Measurements from ENCODE around the gene STRN.
"Not testable (repeated sequence)": the region's sequence is repeated elsewhere in the genome, so short reads cannot be mapped to it uniquely, and the experiment has no call there.

Gene STRN

DNA sequence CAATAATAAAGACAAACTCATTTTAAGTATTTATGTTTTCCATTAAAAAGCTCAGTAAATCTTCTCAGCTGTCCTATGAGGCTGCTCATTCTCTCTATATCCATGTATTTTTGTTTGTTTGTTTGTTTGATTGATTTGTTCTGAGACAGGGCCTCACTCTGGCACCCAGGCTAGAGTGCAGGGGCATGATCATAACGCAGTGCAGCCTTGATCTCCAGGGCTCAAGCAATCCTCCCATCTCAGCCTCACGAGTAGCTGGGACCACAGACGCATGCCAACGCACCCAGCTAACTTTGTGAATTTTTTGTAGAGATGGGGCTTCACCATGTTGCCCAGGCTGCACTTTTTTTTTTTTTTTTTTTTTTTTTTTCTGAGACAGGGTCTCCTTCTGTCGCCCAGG is 5.6 kb downstream of the STRN start:
- no peak for DNase-seq

DNA sequence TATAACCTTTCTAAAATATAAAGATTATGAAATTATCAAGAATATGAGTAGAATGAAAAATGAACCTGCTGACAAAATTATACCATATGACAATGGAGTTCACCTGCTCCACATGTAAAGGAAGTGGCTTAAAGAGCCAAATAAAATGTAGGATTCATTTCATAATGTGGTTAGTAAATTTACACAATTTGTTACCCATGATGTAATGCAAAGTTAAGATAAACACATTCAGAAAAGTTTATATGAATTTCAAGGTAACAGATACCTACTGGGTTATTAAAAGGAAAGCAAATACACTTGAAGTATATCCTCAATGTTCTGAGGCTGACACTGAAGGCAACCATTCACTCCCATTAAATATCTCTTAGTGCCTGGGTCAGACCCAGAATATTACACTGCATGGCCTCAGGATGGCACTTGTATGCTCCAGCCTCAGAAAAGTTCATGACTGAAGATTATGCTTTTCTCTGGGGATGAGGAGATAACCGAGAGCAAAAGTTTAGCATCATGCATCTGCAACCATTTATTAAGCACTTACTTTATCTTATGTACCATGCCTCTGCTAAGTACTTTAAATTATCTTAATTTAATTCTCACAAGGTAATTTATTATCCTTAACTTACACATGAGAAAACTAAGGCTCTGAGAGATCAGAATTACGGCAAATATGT is 6.2 kb downstream of the STRN start:
- no peak for DNase-seq

DNA sequence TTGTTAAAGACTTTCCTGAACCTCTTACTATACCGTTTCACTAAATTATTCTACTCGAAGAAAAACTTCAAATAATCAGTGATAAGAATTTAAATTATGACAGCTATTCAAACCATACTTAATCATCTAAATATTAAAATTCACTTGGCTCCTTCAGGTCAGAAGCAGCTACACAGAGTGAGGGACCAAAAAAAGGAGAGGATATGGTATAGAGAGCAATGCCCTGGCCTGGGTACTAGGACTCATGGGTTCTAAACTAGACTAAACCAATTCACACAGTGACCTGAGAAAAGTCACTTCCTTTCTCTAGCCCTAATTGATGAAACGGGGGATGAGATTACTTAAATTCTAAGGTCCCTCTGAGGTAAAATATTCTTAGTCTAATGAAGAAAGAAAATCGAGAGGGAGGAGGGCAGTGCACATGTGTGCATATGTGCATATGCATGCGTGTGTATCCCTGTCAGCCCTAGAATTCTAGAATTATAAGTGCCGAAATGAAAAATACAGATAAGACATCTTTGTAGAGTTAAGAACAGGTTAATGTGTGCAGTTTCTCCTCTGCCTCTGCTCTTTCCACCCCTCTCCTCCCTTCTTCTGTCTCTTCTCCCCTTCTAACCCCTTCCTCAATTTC is 11.2 kb downstream of the STRN start:
- DNase-seq: no peak

DNA sequence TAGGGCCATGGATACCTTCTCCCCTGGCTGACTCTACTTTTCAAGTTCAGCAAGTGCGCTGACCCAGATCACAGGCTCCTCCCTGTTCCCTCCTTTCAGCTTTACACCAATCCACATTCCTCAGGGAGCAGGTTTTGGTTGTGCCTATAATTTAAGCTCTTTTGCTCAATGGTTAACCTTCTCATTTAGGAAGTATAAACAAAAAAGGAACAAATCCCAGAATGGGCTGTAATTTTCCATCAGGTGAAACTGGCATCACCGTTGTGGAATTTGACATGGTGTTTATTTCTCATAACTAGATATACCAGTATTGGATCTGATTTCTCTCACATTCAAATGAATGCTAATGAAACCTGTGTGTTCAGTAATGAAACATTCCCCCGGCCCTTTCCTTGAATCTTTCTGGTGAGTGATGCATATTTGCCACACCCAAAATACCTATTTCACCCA is 13.6 kb downstream of the STRN start:
- DNase-seq: no peak

DNA sequence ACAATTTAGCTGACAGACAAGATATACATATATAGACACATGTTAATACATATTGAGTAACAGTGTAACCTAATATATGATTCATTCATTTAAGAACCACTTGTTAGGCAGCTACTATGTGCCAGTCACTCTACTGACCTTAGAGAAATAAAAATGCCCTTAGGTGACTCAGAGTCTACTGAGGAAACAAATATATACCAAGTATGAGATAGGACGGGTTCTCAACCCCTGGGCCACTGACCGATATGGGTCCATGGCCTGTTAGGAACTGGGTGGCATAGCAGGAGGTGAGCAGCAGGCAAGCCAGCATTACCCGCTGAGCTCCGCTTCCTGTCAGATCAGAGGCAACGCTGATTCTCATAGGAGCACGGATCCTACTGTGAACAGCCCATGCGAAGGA is 14.8 kb downstream of the STRN start:
- DNase-seq: no peak

DNA sequence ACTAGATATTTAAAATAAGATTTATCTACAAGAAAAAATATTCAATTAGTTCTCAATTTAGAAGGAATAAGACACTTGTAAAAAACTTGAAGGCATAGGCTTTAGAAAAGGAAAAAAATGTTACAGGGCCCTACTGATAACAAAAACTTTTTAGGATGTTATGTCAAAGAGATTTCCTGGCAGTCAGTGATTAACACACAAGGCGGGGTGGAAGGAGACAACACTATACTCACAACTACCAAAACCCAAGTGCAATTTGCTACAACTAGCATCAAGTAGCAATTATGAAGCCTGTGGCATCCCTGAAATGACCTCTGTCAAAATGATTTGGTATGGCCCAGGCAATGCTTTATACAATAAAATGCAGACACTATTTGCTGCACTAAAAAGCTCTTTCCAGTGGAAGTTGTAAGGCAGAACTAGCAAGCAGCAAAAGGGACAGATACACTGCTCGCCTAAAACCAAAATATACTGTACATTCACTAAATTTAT is 15.3 kb downstream of the STRN start:
- no peak for DNase-seq

DNA sequence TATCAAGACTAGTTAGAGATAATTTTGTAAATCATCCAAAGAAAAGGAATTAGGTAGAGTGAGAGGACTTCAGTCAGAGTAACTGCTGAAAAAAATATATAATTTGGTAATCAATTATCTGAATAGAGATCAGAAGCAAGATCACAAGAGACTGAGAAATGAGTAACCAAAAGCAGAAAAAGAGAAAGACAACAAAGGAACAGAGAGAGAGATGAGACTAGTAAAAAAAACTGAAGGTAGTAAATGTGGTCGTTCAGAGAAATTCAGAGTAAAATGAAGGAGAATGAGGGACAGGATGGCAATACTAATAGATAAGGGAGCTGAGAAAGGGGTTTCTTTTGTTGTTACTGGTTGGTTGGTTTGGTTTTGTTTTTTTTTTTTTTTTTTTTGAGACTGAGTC is 16.5 kb downstream of the STRN start:
- DNase-seq: no peak

DNA sequence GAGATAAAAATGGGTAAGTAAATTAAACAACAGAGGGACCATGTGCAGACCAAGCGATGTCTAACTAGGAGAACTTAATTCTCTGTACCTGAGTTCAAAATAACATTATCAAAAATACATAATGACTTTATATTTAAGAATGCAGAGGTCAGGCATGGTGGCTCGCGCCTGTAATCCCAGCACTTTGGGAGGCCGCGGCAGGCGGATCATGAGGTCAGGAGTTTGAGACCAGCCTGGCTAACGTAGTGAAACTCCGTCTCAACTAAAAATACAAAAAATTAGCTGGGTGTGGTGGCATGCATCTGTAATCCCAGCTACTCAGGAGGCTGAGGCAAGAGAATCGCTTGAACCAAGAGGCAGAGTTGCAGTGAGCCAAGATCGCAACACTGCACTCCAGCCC is 21.1 kb downstream of the STRN start:
- not testable (repeated sequence) for DNase-seq

DNA sequence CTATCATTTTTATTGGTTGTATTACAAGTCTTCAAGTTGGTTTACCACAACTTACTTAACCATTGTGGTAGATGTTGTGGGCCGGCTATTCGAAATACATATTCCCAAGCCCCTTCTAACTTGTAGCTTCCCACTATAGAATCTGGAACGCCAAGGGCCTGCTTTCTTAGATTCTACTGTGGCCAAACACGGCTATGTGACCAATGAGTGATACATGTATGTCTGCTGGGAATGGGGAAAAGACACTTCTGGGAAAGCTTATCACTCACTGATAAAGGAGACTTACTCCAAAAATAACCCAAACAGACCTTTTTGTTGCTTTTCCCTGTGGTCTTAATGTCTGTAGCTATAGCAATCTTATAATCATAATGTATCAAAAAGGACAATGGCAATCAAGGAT is 24.5 kb downstream of the STRN start:
- DNase-seq: no peak

DNA sequence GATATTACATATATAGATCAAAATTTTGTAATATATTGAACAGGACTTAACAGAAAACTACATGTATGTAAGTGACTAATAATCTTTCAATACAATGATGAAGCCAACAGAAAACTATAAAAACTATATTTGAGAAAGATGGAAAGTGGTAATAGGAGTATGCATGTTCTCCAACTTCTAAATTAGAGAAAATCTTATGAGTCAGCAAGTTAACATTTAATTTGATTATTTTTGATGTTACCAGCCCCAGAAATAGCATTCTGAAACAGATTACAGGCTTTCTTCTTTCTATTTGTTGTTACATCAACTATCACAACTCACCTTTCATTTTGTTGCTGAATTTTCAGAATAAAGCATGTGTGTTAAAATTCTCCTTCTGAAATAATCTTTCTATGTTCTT is 29.8 kb downstream of the STRN start:
- not testable (repeated sequence) for DNase-seq

DNA sequence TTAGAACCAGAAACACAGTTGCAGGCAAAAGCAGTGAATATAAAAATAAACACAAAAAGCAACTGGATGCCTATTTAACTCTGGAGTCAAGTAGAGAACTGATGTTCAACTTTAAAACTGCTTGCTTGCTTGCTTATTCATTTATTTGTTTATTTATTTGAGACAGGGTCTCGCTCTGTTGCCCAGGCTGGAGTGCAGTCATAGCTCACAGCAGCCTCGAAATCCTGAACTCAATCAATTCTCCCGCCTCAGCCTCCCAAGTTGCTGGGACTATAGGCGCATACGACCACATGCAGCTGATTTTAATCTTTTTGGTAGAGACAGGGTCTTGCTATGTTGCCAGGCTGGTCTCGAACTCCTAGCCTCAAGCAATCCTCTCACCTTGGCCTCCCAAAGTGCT is 34.6 kb downstream of the STRN start:
- DNase-seq: not testable (repeated sequence)

DNA sequence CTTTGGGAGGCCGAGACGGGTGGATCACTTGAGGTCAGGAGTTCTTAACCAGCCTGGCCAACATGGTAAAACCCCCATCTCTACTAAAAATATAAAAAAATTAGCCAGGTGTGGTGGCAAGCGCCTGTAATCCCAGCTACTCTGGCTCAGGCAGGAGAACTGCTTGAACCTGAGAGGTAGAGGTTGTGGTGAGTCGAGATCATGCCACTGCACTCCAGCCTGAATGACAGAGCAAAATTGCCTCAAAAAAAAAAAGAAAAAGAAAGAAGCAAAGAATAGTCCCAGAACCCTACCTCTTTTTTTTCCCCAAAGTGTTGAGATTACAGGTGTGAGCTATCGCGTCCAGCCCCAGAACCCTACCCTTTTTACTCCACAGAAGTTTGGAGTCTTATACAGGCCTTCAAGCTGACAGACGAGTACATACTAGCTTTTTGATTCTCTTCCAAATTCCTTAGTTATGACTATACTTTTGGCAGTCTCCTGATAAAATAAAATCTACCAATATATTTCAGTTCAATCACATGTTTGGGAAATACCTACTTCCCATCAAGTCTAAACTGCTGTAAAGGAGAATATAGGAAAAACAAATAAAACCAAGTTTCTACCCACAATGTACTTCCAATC is 35.4 kb downstream of the STRN start:
- not testable (repeated sequence) for DNase-seq

DNA sequence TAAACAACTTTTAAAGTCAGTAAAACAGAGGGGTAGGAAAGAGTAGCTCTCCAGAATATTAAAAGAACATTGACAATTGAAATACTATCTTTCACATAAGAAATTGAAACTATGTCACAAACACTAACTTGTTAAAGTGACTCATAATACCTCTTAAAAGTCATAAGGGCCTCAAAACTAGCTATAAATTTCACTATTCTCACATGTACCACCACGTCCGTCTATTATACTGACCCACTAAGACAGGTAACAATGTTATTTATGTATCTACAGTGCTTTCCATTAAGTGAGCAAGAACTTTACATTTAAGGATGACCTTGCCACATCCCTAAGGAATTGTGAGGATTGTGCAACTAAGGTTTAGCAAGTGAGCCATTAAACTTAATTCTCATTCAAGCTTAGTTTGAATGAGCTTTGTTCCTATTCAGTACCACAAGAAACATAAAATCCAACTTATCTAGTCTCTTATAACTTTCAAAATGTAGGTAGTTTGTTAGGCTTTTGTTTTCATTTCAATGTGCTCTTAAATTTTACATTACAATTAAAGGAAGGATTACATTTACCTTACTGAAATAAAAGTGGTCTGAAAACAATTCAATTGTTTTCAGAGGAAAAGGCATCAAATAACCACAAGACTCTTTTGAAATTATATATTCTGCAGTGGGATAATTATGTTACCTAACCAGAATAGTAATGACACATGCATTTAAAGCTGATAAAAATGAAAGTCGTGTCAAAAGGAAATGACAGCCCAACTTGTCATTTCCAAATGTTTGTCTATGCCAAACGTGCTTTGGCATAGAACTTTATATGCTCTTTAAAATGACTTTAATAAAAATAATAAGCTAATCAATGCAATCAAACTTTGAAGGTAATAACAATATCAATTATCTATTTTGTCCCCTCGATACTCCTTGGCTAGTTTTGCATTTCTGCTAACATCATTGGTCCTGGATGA is 39.9 kb downstream of the STRN start:
- DNase-seq: not testable (repeated sequence)

DNA sequence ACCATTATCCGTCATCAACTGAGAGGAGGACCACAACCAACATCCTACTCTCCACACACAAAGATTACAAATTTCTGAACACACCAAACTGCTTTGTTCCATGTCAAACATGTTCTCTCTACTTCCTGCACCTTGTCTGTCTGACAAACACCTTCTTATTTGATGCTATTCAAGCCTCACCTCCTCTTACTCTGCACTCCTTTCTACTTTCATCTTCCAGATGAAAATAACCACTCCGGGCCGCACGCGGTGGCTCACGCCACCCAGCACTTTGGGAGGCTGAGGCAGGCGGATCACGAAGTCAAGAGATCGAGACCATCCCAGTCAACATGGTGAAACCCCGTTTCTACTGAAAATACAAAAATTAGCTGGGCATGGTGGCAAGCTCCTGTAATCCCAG is 43.7 kb downstream of the STRN start:
- not testable (repeated sequence) for DNase-seq

DNA sequence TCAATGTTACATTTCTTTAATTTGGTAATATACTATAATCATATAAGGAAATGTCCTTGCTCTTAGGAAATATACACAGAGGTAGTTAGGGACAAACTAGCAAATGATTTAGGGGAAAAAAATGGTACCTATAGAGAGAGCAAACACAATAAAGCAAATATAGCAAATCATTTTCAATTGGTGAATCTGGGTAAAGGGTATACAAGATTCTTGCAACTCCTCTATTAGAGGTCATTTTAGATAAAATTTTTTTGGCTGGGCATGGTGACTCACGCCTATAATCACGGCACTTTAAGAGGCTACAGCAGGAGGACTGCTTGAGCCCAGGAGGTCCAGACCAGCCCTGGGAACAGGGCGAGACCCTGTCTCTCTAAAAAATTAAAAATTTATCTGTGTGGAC is 44.4 kb downstream of the STRN start:
- DNase-seq: no peak

DNA sequence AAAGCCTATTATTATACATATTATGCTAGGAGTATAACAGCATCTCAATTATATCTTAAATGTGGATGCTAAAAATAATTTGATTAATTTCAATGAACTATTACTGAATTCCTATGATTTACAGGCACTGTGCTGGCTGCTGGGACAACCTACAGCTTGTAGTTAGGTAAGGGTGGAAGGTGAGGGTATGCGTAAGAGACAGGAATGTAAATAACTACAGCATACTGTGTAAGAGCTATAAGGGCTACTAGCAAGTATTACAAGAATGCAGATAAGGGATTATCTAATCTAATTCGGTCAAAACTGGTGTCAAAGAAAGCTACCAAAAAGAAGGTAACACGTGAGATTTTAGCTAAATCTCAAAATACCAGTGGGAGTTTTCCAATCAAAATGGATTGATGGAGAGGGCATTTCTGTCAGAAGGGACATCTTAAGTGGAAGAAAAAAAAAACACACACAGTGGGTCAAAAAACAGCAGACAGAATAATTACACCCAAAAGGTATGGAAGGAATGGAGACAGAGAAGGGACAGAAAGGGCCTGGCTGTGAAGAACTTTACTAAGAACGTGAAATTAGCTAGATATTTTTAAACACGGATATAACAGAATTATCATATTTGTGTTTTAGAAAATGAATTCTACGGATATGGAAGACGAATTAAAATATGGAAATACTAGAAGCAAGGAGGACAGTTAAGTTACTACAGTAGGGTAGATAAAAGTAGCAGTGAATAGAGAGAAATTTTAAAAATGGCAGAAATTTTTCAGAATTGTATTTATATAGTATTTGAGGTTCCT is 47.1 kb downstream of the STRN start:
- DNase-seq: no peak

DNA sequence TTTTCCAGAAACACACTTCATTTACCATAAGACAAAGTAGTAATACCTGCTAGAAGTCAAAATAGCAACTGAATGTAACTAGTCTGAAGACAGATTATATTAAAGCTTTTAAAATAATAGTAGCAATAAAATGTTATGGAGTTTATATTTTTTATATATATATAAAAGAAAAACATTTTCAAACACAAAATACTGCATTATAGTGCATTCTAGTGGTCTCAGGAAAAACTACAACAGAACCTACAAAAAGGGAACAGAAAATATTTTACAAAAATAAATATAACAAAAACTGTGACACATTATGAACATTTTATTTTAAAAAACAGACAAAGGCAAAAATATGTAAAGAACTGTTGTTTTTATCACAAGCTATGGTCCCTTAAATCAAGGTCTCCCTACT is 48.0 kb downstream of the STRN start:
- DNase-seq: no peak

DNA sequence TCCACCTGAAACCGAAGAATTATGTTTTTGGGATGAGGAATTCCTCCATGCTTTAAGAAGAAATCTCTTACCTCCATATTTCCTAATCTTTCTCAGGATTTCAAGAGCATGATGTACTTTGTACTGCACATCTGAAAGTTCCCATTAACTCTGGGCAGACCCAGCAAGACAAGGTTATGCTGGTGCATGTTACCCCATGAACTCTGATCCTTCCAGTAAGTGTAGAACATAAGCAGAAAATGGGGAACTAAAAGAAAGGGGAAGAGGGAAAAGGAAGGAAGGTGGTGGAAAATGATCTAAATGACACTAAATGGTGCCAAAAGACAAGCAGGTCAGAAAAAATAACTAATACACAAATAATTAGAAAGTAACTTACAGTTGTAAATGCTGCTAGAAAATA is 50.7 kb downstream of the STRN start:
- DNase-seq: no peak

DNA sequence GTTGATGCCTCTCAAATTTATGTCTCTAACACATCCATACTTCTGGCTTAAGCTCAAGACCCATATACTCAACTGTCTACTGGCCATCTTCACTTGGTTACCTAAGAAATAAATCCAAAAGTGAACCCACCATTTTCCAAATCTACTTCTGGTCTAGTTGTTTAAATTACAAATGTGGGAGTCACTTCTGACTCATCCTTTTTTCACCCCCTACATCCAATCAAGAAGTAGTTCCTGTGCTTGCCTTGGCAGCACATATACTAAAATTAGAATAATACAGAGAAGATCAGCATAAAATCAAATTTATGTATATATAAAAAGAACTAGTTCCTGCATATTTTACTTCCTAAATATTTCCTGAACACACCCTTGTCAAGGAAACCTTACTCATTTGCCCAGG is 53.6 kb downstream of the STRN start:
- DNase-seq: no peak

DNA sequence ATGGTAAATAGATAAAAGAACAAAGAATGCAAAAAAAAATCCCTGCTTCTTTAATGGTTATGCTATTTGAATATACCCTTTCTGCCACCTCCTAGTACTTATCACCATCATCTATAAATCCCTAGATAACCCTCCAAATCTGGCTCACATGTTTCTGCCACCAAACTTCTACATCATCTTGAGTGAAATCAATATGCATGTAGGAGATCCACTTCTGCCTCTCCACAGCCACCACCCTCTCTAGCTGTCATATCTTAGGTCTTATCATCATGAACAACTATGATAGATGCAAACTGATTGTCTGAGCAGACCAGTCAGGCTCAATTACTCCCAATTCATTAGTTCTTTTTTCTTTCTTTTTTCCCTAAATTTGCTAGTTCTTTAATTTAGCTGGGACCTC is 55.3 kb downstream of the STRN start:
- DNase-seq: no peak

DNA sequence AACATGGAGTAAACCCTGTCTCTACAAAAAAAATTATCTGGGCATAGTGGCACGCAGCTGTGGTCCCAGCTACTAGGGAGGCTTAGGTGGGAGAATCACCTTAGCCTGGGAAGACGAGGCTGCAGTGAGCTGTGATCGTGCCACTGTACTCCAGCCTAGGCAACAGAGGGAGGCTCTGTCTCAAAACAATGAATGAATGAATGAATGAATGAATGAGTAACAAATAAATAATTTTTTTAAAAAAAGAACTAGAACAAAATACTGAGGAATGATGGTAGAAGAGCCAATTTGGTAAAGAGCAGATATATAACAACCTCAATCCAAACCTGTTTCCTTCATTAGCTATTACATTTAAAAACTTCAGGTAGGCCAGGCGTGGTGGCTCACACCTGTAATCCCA is 60.1 kb downstream of the STRN start:
- no peak for DNase-seq

DNA sequence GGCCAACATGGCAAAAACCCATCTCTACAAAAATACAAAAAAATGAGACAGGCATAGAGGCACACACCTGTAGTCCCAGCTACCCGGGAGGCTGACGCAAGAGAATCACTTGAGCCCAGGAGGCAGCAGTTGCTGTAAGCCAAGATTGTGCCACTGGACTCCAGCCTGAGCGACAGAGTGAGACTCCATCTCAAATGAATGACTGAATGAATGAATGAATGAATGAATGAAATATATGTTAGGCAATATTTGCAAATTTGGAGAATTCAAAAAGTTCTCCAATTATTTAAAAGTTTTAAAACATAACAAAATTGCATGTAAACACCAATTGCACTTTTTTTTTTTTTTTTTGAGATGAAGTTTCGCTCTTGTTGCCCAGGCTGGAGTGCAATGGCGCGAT is 61.7 kb downstream of the STRN start:
- no peak for DNase-seq

Measured in cortex of kidney (tissue), 1 donor.